Endothelial cell of umbilical vein (primary cell): ENCODE results near the gene LYRM2. TPM values are rescaled to one million over a fixed set of nuclear protein-coding genes. Genes with fewer than 3 reads are reported as not detected.

Experiments used
- BruUV-seq: library from RNA; stranded (reverse); fragments of 400-500 nt; replicated peaks from 2 replicates; lab custom pipeline; 2021; lab: Mats Ljungman, UMichigan
- CTCF ChIA-PET: fragments of 300-600, 350-600 bp; sonication (Branson Sonifier 250); formaldehyde crosslinking; loops from one replicate; lab custom pipeline; 2021; ENCODE audit warnings: antibody characterized with exemption, inconsistent platforms; lab: Charles Lee
- POLR2A ChIA-PET: fragments of 300-600, 350-600 bp; sonication (Branson Sonifier 250); formaldehyde crosslinking; loops from one replicate; lab custom pipeline; 2021; ENCODE audit warnings: antibody characterized with exemption, inconsistent platforms; lab: Charles Lee
- DNase-seq: peaks from one replicate; pipeline ENCODE4 v3.0.0-alpha.2; 2011; ENCODE audit warnings: low read depth, low spot score
- FAIRE-seq: peaks from 2 replicates; lab custom pipeline; 2011; peaks lifted over from hg19 to GRCh38; lab: Jason Lieb, UNC
- H2AFZ ChIP-seq: 2 replicates; pipeline ENCODE4 v1.6.0; 2012; ENCODE audit warnings: low read depth, low read length, control low read depth, inconsistent platforms
- H3K27ac ChIP-seq: 2 replicates; pipeline ENCODE4 v1.5.1; 2011; ENCODE audit warnings: low read depth, mild to moderate bottlenecking, control low read depth, low read length, moderate library complexity; ENCODE audit not compliant: insufficient read depth
- H3K27me3 ChIP-seq, 2 experiments: 2 replicates each; pipeline versions ENCODE4 v1.6.0 to v1.6.1; 2011; ENCODE audit warnings: low read length in 2 of 2, mixed read lengths in 1 of 2; ENCODE audit not compliant: control insufficient read depth in 2 of 2, insufficient read depth in 2 of 2
- H3K36me3 ChIP-seq, 2 experiments: 2 replicates in 1 of 2; 3 replicates in 1 of 2; pipeline ENCODE4 v1.5.1; 2011; ENCODE audit warnings: low read length in 2 of 2, mild to moderate bottlenecking in 1 of 2, moderate library complexity in 1 of 2; ENCODE audit not compliant: control insufficient read depth in 2 of 2, insufficient read depth in 2 of 2; ENCODE audit errors: extremely low read depth in 1 of 2
- H3K4me1 ChIP-seq: 3 replicates; pipeline ENCODE4 v1.5.1; 2011; ENCODE audit warnings: mild to moderate bottlenecking, low read length; ENCODE audit not compliant: control insufficient read depth, insufficient read depth; ENCODE audit errors: extremely low read depth
- H3K4me2 ChIP-seq: 2 replicates; pipeline ENCODE4 v1.6.1; 2011; ENCODE audit warnings: low read length, control low read depth, mixed read lengths; ENCODE audit not compliant: insufficient read depth
- H3K4me3 ChIP-seq, 3 experiments: fragments of 200-600 bp in 1 of 3; sonication (generic), shearing (Covaris generic) in 1 of 3; replicated peaks in 1 of 3; 2 replicates each; pipeline ENCODE4 v1.5.1; 2011 to 2016; ENCODE audit warnings: control low read depth in 3 of 3, low read length in 3 of 3, mild to moderate bottlenecking in 2 of 3, inconsistent platforms in 1 of 3, low read depth in 1 of 3, moderate library complexity in 1 of 3; ENCODE audit not compliant: insufficient read depth in 1 of 3
- H3K79me2 ChIP-seq: 2 replicates; pipeline ENCODE4 v1.6.0; 2012; ENCODE audit warnings: low read length, inconsistent platforms; ENCODE audit not compliant: control insufficient read depth, insufficient read depth
- H3K9ac ChIP-seq: replicated peaks from 2 replicates; pipeline ENCODE3; 2011; ENCODE audit warnings: low read length, control low read depth; ENCODE audit not compliant: insufficient read depth; ENCODE audit errors: extremely low read depth
- H3K9me1 ChIP-seq: replicated peaks from 3 replicates; pipeline ENCODE4 v1.6.0; 2011; ENCODE audit warnings: mild to moderate bottlenecking, low read length; ENCODE audit not compliant: control insufficient read depth, insufficient read depth; ENCODE audit errors: extremely low read depth
- H3K9me3 ChIP-seq: replicated peaks from 2 replicates; pipeline ENCODE4 v1.5.1; 2012; ENCODE audit warnings: low read length, inconsistent platforms; ENCODE audit not compliant: control insufficient read depth, insufficient read depth
- H4K20me1 ChIP-seq: replicated peaks from 2 replicates; pipeline ENCODE3; 2011; ENCODE audit warnings: mild to moderate bottlenecking, low read length; ENCODE audit not compliant: control insufficient read depth, insufficient read depth; ENCODE audit errors: extremely low read depth
- EZH2 ChIP-seq: IDR thresholded peaks from 2 replicates; pipeline ENCODE4 v1.6.1; 2012; ENCODE audit warnings: borderline replicate concordance, low read depth, mild to moderate bottlenecking, moderate library complexity, low read length, inconsistent platforms; ENCODE audit not compliant: severe bottlenecking
- FOS ChIP-seq: IDR thresholded peaks from 2 replicates; pipeline ENCODE4 v1.6.1; 2011; ENCODE audit warnings: mild to moderate bottlenecking, low read length, moderate library complexity, borderline replicate concordance; ENCODE audit not compliant: insufficient read depth
- GATA2 ChIP-seq: IDR thresholded peaks from 2 replicates; pipeline ENCODE4 v1.7.0; 2011; ENCODE audit warnings: low read depth, mild to moderate bottlenecking, moderate library complexity, mixed read lengths, low read length; ENCODE audit not compliant: insufficient read length, insufficient read depth
- JUN ChIP-seq: IDR thresholded peaks from 2 replicates; pipeline ENCODE4 v1.6.1; 2011; ENCODE audit warnings: borderline replicate concordance, low read depth; ENCODE audit not compliant: insufficient read length, insufficient read depth
- MAX ChIP-seq: IDR thresholded peaks from 2 replicates; pipeline ENCODE4 v1.6.1; 2011; ENCODE audit not compliant: insufficient read depth, insufficient read length
- MYC ChIP-seq: IDR thresholded peaks from one replicate; pipeline ENCODE4 v1.6.1; 2011; ENCODE audit warnings: mild to moderate bottlenecking, low read depth, low read length
- POLR2A ChIP-seq: IDR thresholded peaks from 2 replicates; pipeline ENCODE4 v1.6.1; 2012; ENCODE audit warnings: low read depth, mild to moderate bottlenecking, control low read depth, low read length
- POLR2AphosphoS5 ChIP-seq: IDR thresholded peaks from 2 replicates; pipeline ENCODE4 v1.6.1; 2012; ENCODE audit warnings: low read depth, mild to moderate bottlenecking, control low read depth, low read length, moderate library complexity; ENCODE audit not compliant: insufficient read depth
- dilution Hi-C: fragments of 300-500 bp; cut with MboI; formaldehyde crosslinking; loops from one replicate; pipeline ENCODE4 v1.15.0; 2019; ENCODE audit warnings: low sequenced_read_pairs; ENCODE audit not compliant: extremely low pct_ligation_motif_present
- intact Hi-C: fragments of 100-400 bp; cut with micrococcal nuclease; formaldehyde crosslinking; loops from one replicate; pipeline ENCODE4 v1.10.0; 2022
- polyA plus RNA-seq, 4 experiments: library from polyadenylated mRNA; depleted of rRNA in 3 of 4; stranded (reverse) in 3 of 4; unstranded in 1 of 4; fragments of >200 nt; gene quantifications; 2 replicates each; pipeline versions ENCODE4 v1.2.1 to v1.2.3, GENCODE V29; 2011 to 2012; ENCODE audit warnings: missing spikeins in 1 of 4
- total RNA-seq: library from RNA; stranded (reverse); gene quantifications from 2 replicates; pipeline ENCODE4 v1.2.3, GENCODE V29; 2021
- TF ChIP-seq, protein P1 (sequence below), 2 donors: IDR thresholded peaks; 1 replicate in 1 of 2; 2 replicates in 1 of 2; pipeline ENCODE4 v1.5.1; 2011; ENCODE audit warnings: low read length in 2 of 2, mild to moderate bottlenecking in 2 of 2, moderate library complexity in 2 of 2, control low read depth in 1 of 2, inconsistent platforms in 1 of 2, low read depth in 1 of 2; ENCODE audit not compliant: insufficient read depth in 1 of 2; ENCODE audit errors: extremely low read depth in 1 of 2

The LYRM2 gene
- total and polyA plus RNA-seq, 2 donors (not counting 3 experiments of a cell fraction or from before 2014, with no cell fraction given) = 11.8 to 41.9 TPM

GRCh38 chr6:89539779-89540178, 98.8 kb downstream of the LYRM2 start:
- Histone ChIP-seq H3K36me3 (no peaks in the 10 kb centered on the region), H3K9me1 (no peaks in the 10 kb centered on the region), H4K20me1 (no peaks in the 10 kb centered on the region), H3K4me1 (no peaks in the 10 kb centered on the region), H3K79me2 (no peaks in the 10 kb centered on the region), H3K27me3 (no peaks in the 10 kb centered on the region), H3K9me3 (no peaks in the 10 kb centered on the region), H3K27ac (no peak overlapping the region), H3K9ac (no peak overlapping the region), H3K4me3 (no peak overlapping the region), H2AFZ (no peak overlapping the region), H3K4me2 (no peak overlapping the region)
- dilution Hi-C loops (no loop called here), intact Hi-C loops (no loop called here)
- CTCF ChIA-PET = no interaction called here
- POLR2A ChIA-PET = no interaction called here
- no peak for DNase-seq
- no peak for FAIRE-seq
- TF ChIP-seq MAX = no peak
- no peak for TF ChIP-seq MYC
- BruUV-seq = no TSS peak

DNA sequence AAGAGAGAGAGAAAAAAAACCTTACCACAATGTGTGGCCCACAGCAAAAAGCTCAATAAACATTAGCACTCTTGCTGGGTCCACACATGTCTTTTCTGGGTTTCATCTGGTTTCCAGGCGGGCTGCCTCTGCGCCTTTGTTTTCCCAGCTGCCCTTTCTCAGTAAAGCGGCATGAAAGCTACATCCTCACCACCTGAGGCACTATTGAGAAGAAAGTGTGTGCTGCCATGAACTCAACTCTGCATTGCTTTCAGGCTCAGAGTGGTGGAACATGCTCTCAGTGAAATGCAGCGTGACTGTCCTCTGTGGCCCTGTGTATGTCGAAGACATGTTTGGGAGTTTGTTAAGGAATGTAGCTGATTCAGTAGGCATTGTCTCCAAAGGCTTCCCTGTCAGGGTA, 102.3 kb downstream of the LYRM2 start:
- H3K4me2 ChIP-seq = no peak overlapping the region
- no peaks in the 10 kb centered on the region for H3K36me3 ChIP-seq
- POLR2A ChIA-PET = no interaction called here
- no peaks in the 10 kb centered on the region for H3K27me3 ChIP-seq
- no peak for FAIRE-seq
- no peaks in the 10 kb centered on the region for H3K9me3 ChIP-seq
- BruUV-seq = no TSS peak
- DNase-seq = no peak
- dilution Hi-C loops = no loop called here
- CTCF ChIA-PET = no interaction called here
- TF ChIP-seq EZH2 (no peak), MAX (no peak), FOS (no peak), GATA2 (no peak), POLR2AphosphoS5 (no peak), POLR2A (no peak), JUN (no peak), MYC (no peak)
- TF ChIP-seq, protein P1, sequence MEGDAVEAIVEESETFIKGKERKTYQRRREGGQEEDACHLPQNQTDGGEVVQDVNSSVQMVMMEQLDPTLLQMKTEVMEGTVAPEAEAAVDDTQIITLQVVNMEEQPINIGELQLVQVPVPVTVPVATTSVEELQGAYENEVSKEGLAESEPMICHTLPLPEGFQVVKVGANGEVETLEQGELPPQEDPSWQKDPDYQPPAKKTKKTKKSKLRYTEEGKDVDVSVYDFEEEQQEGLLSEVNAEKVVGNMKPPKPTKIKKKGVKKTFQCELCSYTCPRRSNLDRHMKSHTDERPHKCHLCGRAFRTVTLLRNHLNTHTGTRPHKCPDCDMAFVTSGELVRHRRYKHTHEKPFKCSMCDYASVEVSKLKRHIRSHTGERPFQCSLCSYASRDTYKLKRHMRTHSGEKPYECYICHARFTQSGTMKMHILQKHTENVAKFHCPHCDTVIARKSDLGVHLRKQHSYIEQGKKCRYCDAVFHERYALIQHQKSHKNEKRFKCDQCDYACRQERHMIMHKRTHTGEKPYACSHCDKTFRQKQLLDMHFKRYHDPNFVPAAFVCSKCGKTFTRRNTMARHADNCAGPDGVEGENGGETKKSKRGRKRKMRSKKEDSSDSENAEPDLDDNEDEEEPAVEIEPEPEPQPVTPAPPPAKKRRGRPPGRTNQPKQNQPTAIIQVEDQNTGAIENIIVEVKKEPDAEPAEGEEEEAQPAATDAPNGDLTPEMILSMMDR (IDR thresholded peaks at IDR 0.05; ENCODE audit: extremely low read depth in 1 of 2, insufficient read depth in 1 of 2, low read depth in 1 of 2, low read length in 2 of 2) = no peak
- no peak overlapping the region for H3K9ac ChIP-seq
- H3K79me2 ChIP-seq = no peaks in the 10 kb centered on the region
- H3K27ac ChIP-seq = no peak overlapping the region
- no peak overlapping the region for H3K4me3 ChIP-seq
- no peaks in the 10 kb centered on the region for H4K20me1 ChIP-seq
- H2AFZ ChIP-seq = no peak overlapping the region
- no peaks in the 10 kb centered on the region for H3K9me1 ChIP-seq
- intact Hi-C loops = no loop called here
- H3K4me1 ChIP-seq = no peaks in the 10 kb centered on the region
